Transverse colon (tissue), 4 donors: Measurements from ENCODE around the gene GPR89A.
"Not testable (repeated sequence)": the region's sequence is repeated elsewhere in the genome, so short reads cannot be mapped to it uniquely, and the experiment has no call there.

Experiments used
- POLR2A ChIP-seq: fragments of 450-650 bp; IDR thresholded peaks from one replicate; pipeline ENCODE4 v1.6.1; 2016; ENCODE audit warnings: antibody characterized with exemption, mild to moderate bottlenecking, moderate library complexity
- POLR2AphosphoS5 ChIP-seq, 3 donors: sonication (generic); formaldehyde crosslinking; IDR thresholded peaks; one replicate each; pipeline ENCODE4 v1.6.1; 2016; ENCODE audit warnings: antibody characterized with exemption in 3 of 3
- TF ChIP-seq, protein P1 (sequence below), 5 experiments: fragments of 200-600 bp in 3 of 5; fragments of 450-650 bp in 2 of 5; sonication (generic) in 3 of 5; IDR thresholded peaks; 1 replicate in 2 of 5; 2 replicates in 3 of 5; pipeline ENCODE4 v1.5.1; 2016 to 2017; ENCODE audit warnings: antibody characterized with exemption in 5 of 5, inconsistent platforms in 3 of 5, mild to moderate bottlenecking in 2 of 5, moderate library complexity in 1 of 5

DNA sequence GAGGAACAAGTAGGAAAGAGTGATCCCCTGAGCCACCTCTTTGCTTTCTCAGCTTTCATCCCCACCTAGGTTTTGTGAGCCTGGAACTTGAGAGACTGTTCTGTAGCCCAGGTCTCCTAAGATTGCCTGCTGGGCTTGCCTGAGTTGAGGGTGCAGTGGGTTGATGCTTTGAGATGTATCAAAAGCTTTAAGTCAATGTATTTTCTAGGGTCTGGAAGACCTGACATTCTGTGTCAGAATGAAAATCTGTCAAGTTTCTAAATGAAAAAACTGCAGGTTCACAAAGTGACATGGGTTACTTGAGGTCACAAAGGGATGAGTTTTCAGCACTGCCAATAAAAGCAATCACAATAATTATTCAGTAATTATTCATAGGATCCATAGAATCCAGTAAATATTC is 15.4 kb upstream of the GPR89A start:
- TF ChIP-seq POLR2A; POLR2AphosphoS5 (IDR thresholded peaks at IDR 0.05): not testable (repeated sequence)
- TF ChIP-seq, protein P1, sequence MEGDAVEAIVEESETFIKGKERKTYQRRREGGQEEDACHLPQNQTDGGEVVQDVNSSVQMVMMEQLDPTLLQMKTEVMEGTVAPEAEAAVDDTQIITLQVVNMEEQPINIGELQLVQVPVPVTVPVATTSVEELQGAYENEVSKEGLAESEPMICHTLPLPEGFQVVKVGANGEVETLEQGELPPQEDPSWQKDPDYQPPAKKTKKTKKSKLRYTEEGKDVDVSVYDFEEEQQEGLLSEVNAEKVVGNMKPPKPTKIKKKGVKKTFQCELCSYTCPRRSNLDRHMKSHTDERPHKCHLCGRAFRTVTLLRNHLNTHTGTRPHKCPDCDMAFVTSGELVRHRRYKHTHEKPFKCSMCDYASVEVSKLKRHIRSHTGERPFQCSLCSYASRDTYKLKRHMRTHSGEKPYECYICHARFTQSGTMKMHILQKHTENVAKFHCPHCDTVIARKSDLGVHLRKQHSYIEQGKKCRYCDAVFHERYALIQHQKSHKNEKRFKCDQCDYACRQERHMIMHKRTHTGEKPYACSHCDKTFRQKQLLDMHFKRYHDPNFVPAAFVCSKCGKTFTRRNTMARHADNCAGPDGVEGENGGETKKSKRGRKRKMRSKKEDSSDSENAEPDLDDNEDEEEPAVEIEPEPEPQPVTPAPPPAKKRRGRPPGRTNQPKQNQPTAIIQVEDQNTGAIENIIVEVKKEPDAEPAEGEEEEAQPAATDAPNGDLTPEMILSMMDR (IDR thresholded peaks at IDR 0.05) = not testable (repeated sequence)
